Measurements from ENCODE around the gene SMYD4. TPM values are rescaled to one million over a fixed set of nuclear protein-coding genes. Genes with fewer than 3 reads are reported as not detected.
"Not testable (repeated sequence)": the region's sequence is repeated elsewhere in the genome, so short reads cannot be mapped to it uniquely, and the experiment has no call there.

SMYD4 gene
- total RNA-seq, 1 donor from 2014 or later, result 16.7 TPM

- H3K4me1 ChIP-seq, result peaks cover 44% of the 10 kb centered on the region
- no peak for DNase-seq (ENCODE audit: extremely low spot score in 2 of 2)
- no peaks in the 10 kb centered on the region for H3K9me3 ChIP-seq
- H3K27me3 ChIP-seq, result no peaks in the 10 kb centered on the region
- H3K36me3 ChIP-seq, result no peaks in the 10 kb centered on the region
- TF ChIP-seq POLR2AphosphoS5 (IDR thresholded peaks at IDR 0.05; ENCODE audit: insufficient read depth in 1 of 2, low read depth in 1 of 2) (no peak), POLR2A (IDR thresholded peaks at IDR 0.05) (no peak)
- TF ChIP-seq, protein P1, sequence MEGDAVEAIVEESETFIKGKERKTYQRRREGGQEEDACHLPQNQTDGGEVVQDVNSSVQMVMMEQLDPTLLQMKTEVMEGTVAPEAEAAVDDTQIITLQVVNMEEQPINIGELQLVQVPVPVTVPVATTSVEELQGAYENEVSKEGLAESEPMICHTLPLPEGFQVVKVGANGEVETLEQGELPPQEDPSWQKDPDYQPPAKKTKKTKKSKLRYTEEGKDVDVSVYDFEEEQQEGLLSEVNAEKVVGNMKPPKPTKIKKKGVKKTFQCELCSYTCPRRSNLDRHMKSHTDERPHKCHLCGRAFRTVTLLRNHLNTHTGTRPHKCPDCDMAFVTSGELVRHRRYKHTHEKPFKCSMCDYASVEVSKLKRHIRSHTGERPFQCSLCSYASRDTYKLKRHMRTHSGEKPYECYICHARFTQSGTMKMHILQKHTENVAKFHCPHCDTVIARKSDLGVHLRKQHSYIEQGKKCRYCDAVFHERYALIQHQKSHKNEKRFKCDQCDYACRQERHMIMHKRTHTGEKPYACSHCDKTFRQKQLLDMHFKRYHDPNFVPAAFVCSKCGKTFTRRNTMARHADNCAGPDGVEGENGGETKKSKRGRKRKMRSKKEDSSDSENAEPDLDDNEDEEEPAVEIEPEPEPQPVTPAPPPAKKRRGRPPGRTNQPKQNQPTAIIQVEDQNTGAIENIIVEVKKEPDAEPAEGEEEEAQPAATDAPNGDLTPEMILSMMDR (IDR thresholded peaks at IDR 0.05), result no peak
- peak overlapping the region; percentile 85 for H3K27ac ChIP-seq
- peak overlapping the region; percentile 78 to 85 for H3K4me3 ChIP-seq
- intact Hi-C loops (cut with DNase I), result no loop called here
Measured at GRCh38 chr17:1830288-1830687, 586 bp upstream of the SMYD4 start.

DNA sequence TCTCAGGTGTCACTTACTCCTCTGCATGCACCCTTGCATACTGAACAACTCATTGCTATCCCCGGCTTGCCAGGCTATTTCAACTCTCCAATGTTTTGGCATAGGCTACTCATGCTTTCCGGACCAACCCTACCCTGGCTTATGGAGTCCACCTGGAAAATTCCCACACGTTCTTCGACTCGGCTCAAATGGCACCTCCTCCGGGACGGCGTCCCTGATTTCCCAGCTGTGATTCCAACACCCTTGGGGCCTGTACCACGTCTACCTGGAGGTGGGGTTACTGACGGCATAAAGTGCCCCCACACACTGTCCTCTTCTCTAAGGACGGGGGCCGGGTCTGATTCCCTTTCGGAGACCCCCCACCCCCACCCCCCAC is 498 bp downstream of the SMYD4 start:
- H3K4me1 ChIP-seq, result peaks cover 37% of the 10 kb centered on the region
- H3K36me3 ChIP-seq, result peaks cover 0 to 6% of the 10 kb centered on the region in 2 donors
- H3K9me3 ChIP-seq, result no peaks in the 10 kb centered on the region
- peak overlapping the region; percentile 78 to 85 for H3K4me3 ChIP-seq
- DNase-seq (ENCODE audit: extremely low spot score in 2 of 2), result no peak
- H3K27ac ChIP-seq, result peak overlapping the region; percentile 85
- TF ChIP-seq POLR2A (IDR thresholded peaks at IDR 0.05), result no peak
- TF ChIP-seq, protein P1 (IDR thresholded peaks at IDR 0.05), result no peak
- no peak for TF ChIP-seq POLR2AphosphoS5 (IDR thresholded peaks at IDR 0.05; ENCODE audit: insufficient read depth in 1 of 2, low read depth in 1 of 2)
- intact Hi-C loops (cut with DNase I), result no loop called here
- no peaks in the 10 kb centered on the region for H3K27me3 ChIP-seq

- H3K36me3 ChIP-seq, result peaks cover 0 to 6% of the 10 kb centered on the region in 2 donors
- TF ChIP-seq, protein P1 (IDR thresholded peaks at IDR 0.05), result no peak
- TF ChIP-seq POLR2AphosphoS5 (IDR thresholded peaks at IDR 0.05; ENCODE audit: insufficient read depth in 1 of 2, low read depth in 1 of 2) (no peak), POLR2A (IDR thresholded peaks at IDR 0.05) (no peak)
- H3K4me1 ChIP-seq, result peaks cover 8% of the 10 kb centered on the region
- no peak overlapping the region for H3K27ac ChIP-seq
- intact Hi-C loops (cut with DNase I), result no loop called here
- no peak overlapping the region for H3K4me3 ChIP-seq
- DNase-seq (ENCODE audit: extremely low spot score in 2 of 2), result no peak
- no peaks in the 10 kb centered on the region for H3K27me3 ChIP-seq
- H3K9me3 ChIP-seq, result no peaks in the 10 kb centered on the region
Measured at GRCh38 chr17:1820528-1821252, 9.0 kb downstream of the SMYD4 start.

- no peak for TF ChIP-seq POLR2A (IDR thresholded peaks at IDR 0.05)
- TF ChIP-seq POLR2AphosphoS5 (IDR thresholded peaks at IDR 0.05; ENCODE audit: insufficient read depth in 1 of 2, low read depth in 1 of 2), result no peak
- TF ChIP-seq, protein P1 (IDR thresholded peaks at IDR 0.05), result no peak
- Histone ChIP-seq H3K9me3 (no peaks in the 10 kb centered on the region), H3K4me3 (no peak overlapping the region), H3K36me3 (peaks cover 0 to 11% of the 10 kb centered on the region in 2 donors), H3K4me1 (no peaks in the 10 kb centered on the region), H3K27me3 (no peaks in the 10 kb centered on the region), H3K27ac (no peak overlapping the region)
- no peak for DNase-seq (ENCODE audit: extremely low spot score in 2 of 2)
- intact Hi-C loops (cut with DNase I), result no loop called here
Measured at GRCh38 chr17:1813088-1813487, 16.6 kb downstream of the SMYD4 start.

- H3K4me1 ChIP-seq, result no peaks in the 10 kb centered on the region
- peaks cover 0 to 11% of the 10 kb centered on the region in 2 donors for H3K36me3 ChIP-seq
- no peaks in the 10 kb centered on the region for H3K9me3 ChIP-seq
- TF ChIP-seq POLR2AphosphoS5 (IDR thresholded peaks at IDR 0.05; ENCODE audit: insufficient read depth in 1 of 2, low read depth in 1 of 2) (no peak), POLR2A (IDR thresholded peaks at IDR 0.05) (no peak)
- TF ChIP-seq, protein P1 (IDR thresholded peaks at IDR 0.05), result no peak
- H3K27me3 ChIP-seq, result no peaks in the 10 kb centered on the region
- no peak overlapping the region for H3K4me3 ChIP-seq
- H3K27ac ChIP-seq, result no peak overlapping the region
- intact Hi-C loops (cut with DNase I), result no loop called here
- DNase-seq (ENCODE audit: extremely low spot score in 2 of 2), result no peak
Measured at GRCh38 chr17:1810450-1811103, 19.1 kb downstream of the SMYD4 start.

DNA sequence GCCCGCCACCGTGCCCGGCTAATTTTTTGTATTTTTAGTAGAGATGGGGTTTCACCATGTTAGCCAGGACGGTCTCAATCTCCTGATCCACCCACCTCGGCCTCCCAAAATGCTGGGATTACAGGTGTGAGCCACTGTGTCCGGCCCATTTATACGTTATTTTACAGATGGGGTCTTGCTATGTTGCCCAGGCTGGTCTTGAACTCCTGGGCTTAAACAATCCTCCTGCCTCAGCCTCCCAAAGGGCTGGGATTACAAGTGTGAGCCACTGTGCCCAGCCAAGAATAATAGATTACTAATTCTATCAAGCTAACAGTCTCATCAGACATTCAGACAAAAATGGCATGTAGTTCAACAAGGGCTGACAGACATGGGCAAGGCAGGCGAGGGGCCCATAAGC is 19.9 kb downstream of the SMYD4 start:
- H3K4me1 ChIP-seq; H3K27me3 ChIP-seq; DNase-seq (ENCODE audit: extremely low spot score in 2 of 2); intact Hi-C loops (cut with DNase I); H3K9me3 ChIP-seq; H3K4me3 ChIP-seq; H3K27ac ChIP-seq: not testable (repeated sequence)
- peaks cover 0 to 11% of the 10 kb centered on the region in 2 donors for H3K36me3 ChIP-seq
